OCI-LY1 (cell line): ENCODE measurements around the gene SREBF1.

ENCODE experiments used
- H2AFZ ChIP-seq: fragments of 200-600 bp; sonication (generic), shearing (Covaris generic); 2 replicates; pipeline ENCODE4 v1.6.0; 2014; ENCODE audit warnings: antibody characterized with exemption, mild to moderate bottlenecking, low read length
- H3F3A ChIP-seq: fragments of 200-600 bp; sonication (generic), shearing (Covaris generic); 2 replicates; pipeline ENCODE4 v1.6.0; 2014; ENCODE audit warnings: mild to moderate bottlenecking, antibody characterized with exemption, low read length, moderate library complexity; ENCODE audit not compliant: insufficient read depth
- H3K27ac ChIP-seq: fragments of 200-600 bp; sonication (generic); 2 replicates; pipeline ENCODE4 v1.5.1; 2014; ENCODE audit warnings: low read length, mixed run types, mild to moderate bottlenecking, low read depth; ENCODE audit not compliant: poor library complexity, severe bottlenecking
- H3K27me3 ChIP-seq: fragments of 200-600 bp; sonication (generic); 2 replicates; pipeline ENCODE4 v1.6.0; 2014; ENCODE audit warnings: antibody characterized with exemption, mild to moderate bottlenecking, low read length, moderate library complexity; ENCODE audit not compliant: insufficient read depth
- H3K36me3 ChIP-seq: fragments of 200-600 bp; sonication (generic); 2 replicates; pipeline ENCODE4 v1.6.1; 2014; ENCODE audit warnings: mild to moderate bottlenecking, antibody characterized with exemption, low read length, moderate library complexity, mixed read lengths; ENCODE audit not compliant: insufficient read depth
- H3K4me1 ChIP-seq: fragments of 200-600 bp; sonication (generic); 2 replicates; pipeline ENCODE4 v1.5.1; 2014; ENCODE audit warnings: mild to moderate bottlenecking, low read length, moderate library complexity; ENCODE audit not compliant: insufficient read depth, severe bottlenecking
- H3K4me2 ChIP-seq: fragments of 200-600 bp; sonication (generic), shearing (Covaris generic); 2 replicates; pipeline ENCODE4 v1.6.1; 2014; ENCODE audit warnings: low read length
- H3K4me3 ChIP-seq: fragments of 200-600 bp; sonication (generic); 2 replicates; pipeline ENCODE4 v1.5.1; 2014; ENCODE audit warnings: low read length, low read depth, mild to moderate bottlenecking, mixed read lengths; ENCODE audit not compliant: poor library complexity, severe bottlenecking
- H3K79me2 ChIP-seq: fragments of 200-600 bp; shearing (Covaris generic); 2 replicates; pipeline ENCODE4 v1.6.1; 2016; ENCODE audit warnings: mixed run types, low read length, mixed read lengths; ENCODE audit not compliant: insufficient read depth
- H3K9ac ChIP-seq: fragments of 200-600 bp; sonication (generic), shearing (Covaris generic); 2 replicates; pipeline ENCODE4 v1.6.1; 2014; ENCODE audit warnings: mild to moderate bottlenecking, low read length, mixed read lengths
- H3K9me2 ChIP-seq: fragments of 200-600 bp; sonication (generic), shearing (Covaris generic); 2 replicates; pipeline ENCODE4 v1.6.1; 2014; ENCODE audit warnings: low read depth, mild to moderate bottlenecking, low read length, mixed read lengths
- H3K9me3 ChIP-seq: fragments of 200-600 bp; shearing (Covaris generic); 2 replicates; pipeline ENCODE4 v1.6.1; 2014; ENCODE audit warnings: low read length, mixed read lengths
- H4K20me1 ChIP-seq: fragments of 200-600 bp; sonication (generic), shearing (Covaris generic); 2 replicates; pipeline ENCODE4 v1.6.0; 2016; ENCODE audit warnings: mild to moderate bottlenecking, low read length; ENCODE audit not compliant: insufficient read depth
- CTCF ChIP-seq: fragments of 200-600 bp; sonication (generic), shearing (Covaris generic); IDR thresholded peaks from 2 replicates; pipeline ENCODE4 v1.5.1; 2017; ENCODE audit warnings: mild to moderate bottlenecking, antibody characterized with exemption, low read length, moderate library complexity, mixed read lengths
- EZH2 ChIP-seq: fragments of 200-600 bp; sonication (generic), shearing (Covaris generic); IDR thresholded peaks from 2 replicates; pipeline ENCODE4 v1.8.0; 2017; ENCODE audit warnings: borderline replicate concordance, mixed run types, mild to moderate bottlenecking, antibody characterized with exemption, low read length, moderate library complexity, mixed read lengths

SREBF1 gene

GRCh38 chr17:17851103-17852002 is 14.6 kb upstream of the SREBF1 start:
- Histone ChIP-seq H3F3A (no peaks in the 10 kb centered on the region), H3K27me3 (no peaks in the 10 kb centered on the region), H3K9ac (no peak overlapping the region), H3K36me3 (no peaks in the 10 kb centered on the region), H3K4me3 (no peak overlapping the region), H3K4me1 (peaks cover 19% of the 10 kb centered on the region), H3K79me2 (no peaks in the 10 kb centered on the region), H3K9me2 (no peaks in the 10 kb centered on the region), H3K4me2 (no peak overlapping the region), H3K27ac (no peak overlapping the region), H4K20me1 (no peaks in the 10 kb centered on the region), H2AFZ (no peak overlapping the region), H3K9me3 (no peaks in the 10 kb centered on the region)
- TF ChIP-seq CTCF (no peak), EZH2 (no peak)

GRCh38 chr17:17849845-17850373 is 13.1 kb upstream of the SREBF1 start:
- H3K9me3 ChIP-seq: no peaks in the 10 kb centered on the region
- peak overlapping the region; percentile 12 for H3K27ac ChIP-seq
- H3K79me2 ChIP-seq: no peaks in the 10 kb centered on the region
- H3K4me2 ChIP-seq: no peak overlapping the region
- H2AFZ ChIP-seq: no peak overlapping the region
- H3K9ac ChIP-seq: no peak overlapping the region; the same call in 1 of the 2 replicates
- no peaks in the 10 kb centered on the region for H4K20me1 ChIP-seq
- no peak for TF ChIP-seq EZH2
- TF ChIP-seq CTCF: peak; percentile 46
- H3K27me3 ChIP-seq: no peaks in the 10 kb centered on the region
- no peak overlapping the region for H3K4me3 ChIP-seq
- H3K36me3 ChIP-seq: no peaks in the 10 kb centered on the region
- no peaks in the 10 kb centered on the region for H3F3A ChIP-seq
- H3K4me1 ChIP-seq: peaks cover 19% of the 10 kb centered on the region
- no peaks in the 10 kb centered on the region for H3K9me2 ChIP-seq

GRCh38 chr17:17849147-17849820 is 12.5 kb upstream of the SREBF1 start:
- Histone ChIP-seq H3K4me1 (peaks cover 19% of the 10 kb centered on the region), H3K27ac (peak overlapping the region; percentile 12), H3K27me3 (no peaks in the 10 kb centered on the region), H3K9me3 (no peaks in the 10 kb centered on the region), H3K79me2 (no peaks in the 10 kb centered on the region), H3F3A (no peaks in the 10 kb centered on the region), H3K36me3 (no peaks in the 10 kb centered on the region), H3K9me2 (no peaks in the 10 kb centered on the region), H3K4me3 (no peak overlapping the region), H3K4me2 (no peak overlapping the region), H2AFZ (no peak overlapping the region), H4K20me1 (no peaks in the 10 kb centered on the region), H3K9ac (no peak overlapping the region; the same call in 1 of the 2 replicates)
- TF ChIP-seq EZH2 (no peak), CTCF (no peak)
